Transverse colon (tissue), 4 donors: ENCODE results near the gene FCN2. TPM values are rescaled to one million over a fixed set of nuclear protein-coding genes. Genes with fewer than 3 reads are reported as not detected.

Experiments
- DNase-seq: peaks from one replicate; pipeline ENCODE4 v3.0.0-alpha.2; 2019
- H3K27ac ChIP-seq, 4 donors: fragments of 200-600 bp; sonication (generic); 2 replicates each; pipeline ENCODE4 v1.5.1; 2016 to 2018; ENCODE audit warnings: inconsistent platforms in 4 of 4
- H3K27me3 ChIP-seq: fragments of 200-600 bp; sonication (generic); 2 replicates; pipeline ENCODE4 v1.5.1; 2017; ENCODE audit warnings: inconsistent platforms
- H3K36me3 ChIP-seq, 4 donors: fragments of 200-600 bp; sonication (generic); 2 replicates each; pipeline ENCODE4 v1.5.1; 2017 to 2019; ENCODE audit warnings: inconsistent platforms in 4 of 4
- H3K4me1 ChIP-seq, 4 donors: fragments of 200-600 bp; sonication (generic); 2 replicates each; pipeline ENCODE4 v1.5.1; 2017 to 2020; ENCODE audit warnings: inconsistent platforms in 4 of 4
- H3K4me3 ChIP-seq, 4 donors: fragments of 200-600 bp; sonication (generic); 1 replicate in 1 of 4; 2 replicates in 3 of 4; pipeline versions ENCODE4 v1.5.1 to v1.6.1; 2017 to 2019; ENCODE audit warnings: inconsistent platforms in 4 of 4
- H3K9me3 ChIP-seq, 2 donors: fragments of 200-600 bp; sonication (generic); 2 replicates each; pipeline ENCODE4 v1.5.1; 2017 to 2019; ENCODE audit warnings: inconsistent platforms in 2 of 2
- EP300 ChIP-seq: sonication (generic); formaldehyde crosslinking; IDR thresholded peaks from one replicate; pipeline ENCODE4 v1.6.1; 2017; ENCODE audit warnings: antibody characterized with exemption, low read depth
- POLR2A ChIP-seq: fragments of 450-650 bp; IDR thresholded peaks from one replicate; pipeline ENCODE4 v1.6.1; 2016; ENCODE audit warnings: antibody characterized with exemption, mild to moderate bottlenecking, moderate library complexity
- POLR2AphosphoS5 ChIP-seq, 3 donors: sonication (generic); formaldehyde crosslinking; IDR thresholded peaks; one replicate each; pipeline ENCODE4 v1.6.1; 2016; ENCODE audit warnings: antibody characterized with exemption in 3 of 3
- WGBS, 2 donors: methylation state at CpG; one replicate each; pipeline ENCODE4 v1.1.5; 2018; ENCODE audit warnings: low coverage in 1 of 2; 5-methylcytosine and 5-hydroxymethylcytosine counted together
- in situ Hi-C, 4 donors: fragments of 200-750 bp; cut with MboI; loops; one replicate each; pipeline versions ENCODE4 v1.15.0 to v1.15.1; 2017; ENCODE audit warnings: low sequenced_read_pairs in 3 of 4, low pct_ligation_motif_present in 1 of 4, low pct_unique_long_range_greater_than_20kb in 1 of 4
- intact Hi-C: fragments of 100-400 bp; cut with DNase I; formaldehyde crosslinking; loops from one replicate; pipeline ENCODE4 v1.15.1; 2023; ENCODE audit warnings: low total_unique reads
- total RNA-seq, 4 donors: library from RNA; depleted of rRNA; stranded (reverse); fragments of >200 nt; gene quantifications; one replicate each; pipeline ENCODE4 v1.1.0, GENCODE V29; 2016
- TF ChIP-seq, protein P1 (sequence below), 5 experiments: fragments of 200-600 bp in 3 of 5; fragments of 450-650 bp in 2 of 5; sonication (generic) in 3 of 5; IDR thresholded peaks; 1 replicate in 2 of 5; 2 replicates in 3 of 5; pipeline ENCODE4 v1.5.1; 2016 to 2017; ENCODE audit warnings: antibody characterized with exemption in 5 of 5, inconsistent platforms in 3 of 5, mild to moderate bottlenecking in 2 of 5, moderate library complexity in 1 of 5

The FCN2 gene
- total RNA-seq, 4 donors from 2014 or later, result not detected

DNA sequence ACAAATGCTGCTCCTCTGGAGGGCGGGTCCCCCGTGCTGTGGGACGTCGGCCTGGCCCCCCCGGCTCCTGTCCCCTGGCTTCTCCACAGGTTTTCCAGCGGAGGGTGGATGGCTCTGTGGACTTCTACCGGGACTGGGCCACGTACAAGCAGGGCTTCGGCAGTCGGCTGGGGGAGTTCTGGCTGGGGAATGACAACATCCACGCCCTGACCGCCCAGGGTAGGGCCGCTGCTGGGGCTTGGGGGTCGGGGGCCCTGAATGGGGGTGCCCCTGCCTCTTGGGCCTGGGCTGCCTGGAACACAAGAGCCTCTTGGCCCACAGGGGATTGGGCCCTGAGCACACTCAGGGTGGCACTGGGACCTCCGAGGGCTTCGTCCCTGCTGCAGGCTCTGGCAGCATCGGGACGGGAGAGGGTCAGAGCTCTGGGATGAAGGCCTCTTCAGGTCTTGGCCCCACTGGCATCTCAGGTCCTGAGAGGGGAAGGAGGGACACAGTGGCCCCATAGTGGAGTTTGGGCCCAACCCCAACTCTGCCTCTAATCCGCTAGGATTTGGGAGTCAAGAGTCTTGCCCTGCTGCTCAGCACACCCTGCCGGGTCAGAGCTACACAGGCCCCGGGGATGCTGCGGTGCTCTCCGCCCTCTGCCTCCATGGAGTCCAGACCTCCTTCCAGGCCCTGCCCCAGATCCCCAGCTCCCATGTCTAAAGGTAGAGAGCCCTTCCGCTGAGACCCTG is 5.2 kb downstream of the FCN2 start:
- no peak for DNase-seq
- Histone ChIP-seq H3K36me3 (no peaks in the 10 kb centered on the region), H3K27me3 (no peaks in the 10 kb centered on the region), H3K4me3 (no peak overlapping the region), H3K4me1 (no peaks in the 10 kb centered on the region), H3K27ac (no peak overlapping the region), H3K9me3 (no peaks in the 10 kb centered on the region)
- intact Hi-C loops, result loop anchor here (5.0 kb wide), 1 partner anchor 956 kb away; no protein-coding TSS in a partner anchor
- TF ChIP-seq EP300, result no peak
- TF ChIP-seq POLR2AphosphoS5 (IDR thresholded peaks at IDR 0.05), result no peak
- no peak for TF ChIP-seq POLR2A
- TF ChIP-seq, protein P1, sequence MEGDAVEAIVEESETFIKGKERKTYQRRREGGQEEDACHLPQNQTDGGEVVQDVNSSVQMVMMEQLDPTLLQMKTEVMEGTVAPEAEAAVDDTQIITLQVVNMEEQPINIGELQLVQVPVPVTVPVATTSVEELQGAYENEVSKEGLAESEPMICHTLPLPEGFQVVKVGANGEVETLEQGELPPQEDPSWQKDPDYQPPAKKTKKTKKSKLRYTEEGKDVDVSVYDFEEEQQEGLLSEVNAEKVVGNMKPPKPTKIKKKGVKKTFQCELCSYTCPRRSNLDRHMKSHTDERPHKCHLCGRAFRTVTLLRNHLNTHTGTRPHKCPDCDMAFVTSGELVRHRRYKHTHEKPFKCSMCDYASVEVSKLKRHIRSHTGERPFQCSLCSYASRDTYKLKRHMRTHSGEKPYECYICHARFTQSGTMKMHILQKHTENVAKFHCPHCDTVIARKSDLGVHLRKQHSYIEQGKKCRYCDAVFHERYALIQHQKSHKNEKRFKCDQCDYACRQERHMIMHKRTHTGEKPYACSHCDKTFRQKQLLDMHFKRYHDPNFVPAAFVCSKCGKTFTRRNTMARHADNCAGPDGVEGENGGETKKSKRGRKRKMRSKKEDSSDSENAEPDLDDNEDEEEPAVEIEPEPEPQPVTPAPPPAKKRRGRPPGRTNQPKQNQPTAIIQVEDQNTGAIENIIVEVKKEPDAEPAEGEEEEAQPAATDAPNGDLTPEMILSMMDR (IDR thresholded peaks at IDR 0.05), result no peak
- in situ Hi-C loops, result no loop called here
- 92% methylated on average over 14 of the region's 24 CpGs; no CpG with 5 or more reads in 1 of the 2 donors for WGBS, 2 donors

- no peak for TF ChIP-seq EP300
- no peak for TF ChIP-seq POLR2AphosphoS5 (IDR thresholded peaks at IDR 0.05)
- TF ChIP-seq, protein P1 (IDR thresholded peaks at IDR 0.05), result no peak
- TF ChIP-seq POLR2A, result no peak
- H3K9me3 ChIP-seq, result no peaks in the 10 kb centered on the region
- in situ Hi-C loops (no loop called here), intact Hi-C loops (loop anchor here (5.0 kb wide), 1 partner anchor 956 kb away; no protein-coding TSS in a partner anchor)
- no peak for DNase-seq
- no peaks in the 10 kb centered on the region for H3K4me1 ChIP-seq
- WGBS, 2 donors, result 91% methylated on average over 10 of the region's 11 CpGs; no CpG with 5 or more reads in 1 of the 2 donors
- H3K36me3 ChIP-seq, result no peaks in the 10 kb centered on the region
- H3K4me3 ChIP-seq, result no peak overlapping the region
- H3K27me3 ChIP-seq, result no peaks in the 10 kb centered on the region
- no peak overlapping the region for H3K27ac ChIP-seq
Measured at GRCh38 chr9:134886413-134886913, 5.9 kb downstream of the FCN2 start.

- H3K27me3 ChIP-seq, result no peaks in the 10 kb centered on the region
- 83 to 90% methylated on average over 3 to 10 of the region's 10 CpGs for WGBS, 2 donors
- in situ Hi-C loops, result no loop called here
Measured at GRCh38 chr9:134887219-134887618, 6.6 kb downstream of the FCN2 start.

More at GRCh38 chr9:134887219-134887618, 6.6 kb downstream of the FCN2 start:
- Histone ChIP-seq H3K4me3 (no peak overlapping the region), H3K27ac (no peak overlapping the region), H3K4me1 (no peaks in the 10 kb centered on the region), H3K9me3 (no peaks in the 10 kb centered on the region), H3K36me3 (no peaks in the 10 kb centered on the region)
- DNase-seq, result no peak
- TF ChIP-seq, protein P1 (IDR thresholded peaks at IDR 0.05), result no peak
- TF ChIP-seq POLR2A, result no peak
- no peak for TF ChIP-seq EP300
- no peak for TF ChIP-seq POLR2AphosphoS5 (IDR thresholded peaks at IDR 0.05)
- intact Hi-C loops, result loop anchor here (5.0 kb wide), 1 partner anchor 955 kb away; no protein-coding TSS in a partner anchor
